GM18873 (cell line): ENCODE results near the gene FAM240B.

Experiments
- ATAC-seq: cut with Tn5 transposase; IDR thresholded peaks from one replicate; pipeline ENCODE4 v1.9.1; 2021; ENCODE audit warnings: mild to moderate bottlenecking, moderate library complexity, moderate number of reproducible peaks; ENCODE audit not compliant: unreplicated experiment, low FRiP score

Gene FAM240B

DNA sequence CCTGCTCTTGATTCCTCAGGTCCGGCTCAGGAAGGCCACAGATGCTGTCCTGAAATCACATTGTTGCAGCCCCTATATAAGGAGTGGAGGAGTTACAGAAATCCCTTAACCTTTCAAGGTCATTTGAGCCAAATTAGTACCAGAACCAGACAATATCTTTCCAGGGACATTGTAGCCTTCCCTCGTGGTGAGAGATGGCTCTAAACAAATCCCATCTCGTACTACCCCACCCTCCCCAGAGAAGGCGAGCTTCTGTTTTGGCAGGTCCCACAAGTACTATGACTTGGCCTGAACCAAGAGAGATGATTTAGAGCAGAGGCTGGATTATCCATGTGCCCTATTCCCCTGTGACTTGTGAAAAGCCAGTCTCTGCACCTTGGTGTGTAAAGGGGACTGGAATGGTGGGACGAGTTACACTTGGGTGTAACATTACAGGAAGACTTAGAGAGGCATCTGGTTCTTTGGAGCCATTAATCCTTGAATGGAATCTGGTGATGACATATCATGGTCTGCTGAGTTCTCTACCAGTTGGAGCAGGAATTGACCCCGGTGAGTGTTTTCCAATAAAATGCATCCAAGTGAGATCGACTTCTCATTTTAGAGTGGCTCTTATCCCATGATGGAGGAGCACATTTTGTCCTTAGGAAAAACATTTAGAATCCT lies at the start of gene FAM240B:
TSS of gene FAM240B (minus strand) at position 51 of the 663 bp plus-strand sequence. CDS start 16,134 bp downstream, outside the sequence.
- no peak for ATAC-seq

DNA sequence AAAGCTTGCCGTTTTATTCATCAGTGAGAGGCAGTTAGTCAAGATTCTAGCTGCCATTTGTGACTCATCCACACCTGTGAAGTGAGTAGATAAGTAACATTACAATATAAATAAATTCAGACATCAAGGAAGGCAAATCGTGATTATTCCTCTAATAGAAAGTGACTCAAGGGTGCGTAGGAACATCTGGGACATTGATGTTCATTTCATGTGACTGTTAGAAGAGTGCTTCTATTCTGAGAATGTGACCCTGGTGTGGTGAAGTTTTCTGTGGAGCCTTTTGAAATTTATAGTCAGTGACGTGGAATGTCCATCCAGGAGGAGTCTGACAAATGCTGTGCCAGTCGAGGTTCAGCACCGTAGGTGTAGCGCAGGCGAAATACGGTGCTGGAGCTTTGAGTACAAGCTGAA lies 48.4 kb upstream of the FAM240B start:
- no peak for ATAC-seq

DNA sequence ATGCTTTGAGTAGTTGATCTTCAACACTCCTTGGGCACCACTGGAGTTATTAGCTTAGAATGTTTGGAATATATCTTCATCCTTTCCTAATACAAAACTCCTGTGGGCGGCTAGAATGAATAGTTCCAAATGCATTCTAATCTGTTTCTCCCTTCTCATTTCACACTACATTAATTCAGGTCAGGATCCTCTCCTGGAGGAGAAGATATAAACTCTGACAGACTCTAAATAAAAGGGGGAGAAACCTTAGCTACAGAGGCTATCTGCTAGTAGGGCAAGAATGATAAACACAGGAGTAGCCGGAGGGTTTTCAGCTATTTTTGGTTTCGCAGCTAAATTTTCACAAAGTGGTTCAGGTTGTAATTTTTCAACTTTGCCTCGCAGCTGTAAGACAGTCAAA lies 45.2 kb upstream of the FAM240B start:
- ATAC-seq: no peak

DNA sequence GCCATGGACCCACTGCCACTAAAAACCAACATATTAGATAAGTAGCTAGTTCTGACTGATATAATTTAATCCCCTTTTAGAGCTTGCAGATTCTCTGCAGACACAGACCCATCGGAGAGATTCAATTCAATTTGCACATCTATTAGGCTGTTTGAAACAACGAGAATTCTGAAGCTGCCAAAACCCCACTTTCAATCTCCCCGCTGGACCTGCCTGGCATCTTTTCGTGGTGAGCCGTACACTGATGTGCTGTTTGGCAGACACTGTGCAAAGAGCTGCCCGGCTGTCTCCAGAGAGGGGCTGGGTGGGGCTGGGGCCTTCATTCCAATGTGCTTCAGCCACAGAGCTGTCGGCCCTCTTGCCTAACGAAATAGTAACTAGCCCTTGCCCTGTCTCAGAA lies 42.1 kb upstream of the FAM240B start:
- ATAC-seq: no peak

DNA sequence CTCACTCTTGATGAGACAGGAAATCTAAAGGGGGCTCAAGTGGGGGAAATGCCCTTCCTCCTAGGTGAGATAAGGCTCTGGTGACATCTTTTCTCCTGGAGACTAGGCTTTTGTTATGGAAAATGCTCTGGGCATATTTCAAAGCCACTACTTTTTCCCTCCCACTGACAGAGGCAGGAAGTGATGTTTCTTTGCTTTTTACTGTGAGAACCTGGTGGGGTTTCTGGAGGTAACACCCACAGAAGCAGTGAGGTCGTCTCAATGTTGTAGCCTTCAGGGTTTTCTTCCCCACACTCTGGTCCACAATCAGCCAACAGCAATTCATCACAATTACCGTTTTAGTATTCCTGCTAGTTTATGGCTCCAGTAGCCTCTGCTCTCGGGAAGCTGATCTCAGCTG lies 41.4 kb upstream of the FAM240B start:
- no peak for ATAC-seq

DNA sequence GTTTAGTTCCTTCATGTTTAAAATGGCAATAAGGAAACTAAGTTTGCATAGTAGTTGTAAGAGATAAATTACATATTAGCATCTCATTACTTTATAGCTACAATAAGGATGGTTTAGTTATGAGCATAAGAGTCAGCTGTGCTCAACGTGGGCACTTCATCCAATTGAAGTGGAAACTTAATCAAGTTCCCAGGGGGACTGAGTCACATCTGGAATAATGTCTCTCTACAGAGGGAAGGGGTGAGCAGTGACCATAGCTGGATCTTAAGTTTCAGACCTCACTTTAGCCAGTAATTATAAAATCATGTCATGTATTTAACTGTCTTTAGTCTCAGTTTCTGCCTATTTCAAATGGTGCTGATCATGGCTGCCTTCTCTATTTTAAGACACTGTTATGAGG lies 36.8 kb upstream of the FAM240B start:
- no peak for ATAC-seq

DNA sequence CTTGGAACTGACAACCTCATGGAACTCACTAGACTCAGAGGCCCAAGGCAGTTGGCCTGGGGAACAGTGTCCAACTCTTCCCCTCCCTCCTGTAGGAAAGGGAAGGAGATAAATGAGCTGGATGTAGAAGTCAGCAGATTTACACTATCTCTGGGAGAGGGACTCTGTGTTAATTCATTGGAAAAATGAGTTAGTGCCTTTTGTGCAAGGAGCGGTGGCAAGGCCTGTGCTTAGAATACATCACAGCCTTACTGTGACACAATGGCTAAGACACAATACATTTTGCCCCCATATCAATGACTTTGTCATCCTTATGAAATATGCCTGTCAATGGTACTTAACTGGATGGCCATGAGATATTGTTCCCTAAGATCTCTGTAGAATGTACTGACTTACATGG lies 28.0 kb upstream of the FAM240B start:
- no peak for ATAC-seq

DNA sequence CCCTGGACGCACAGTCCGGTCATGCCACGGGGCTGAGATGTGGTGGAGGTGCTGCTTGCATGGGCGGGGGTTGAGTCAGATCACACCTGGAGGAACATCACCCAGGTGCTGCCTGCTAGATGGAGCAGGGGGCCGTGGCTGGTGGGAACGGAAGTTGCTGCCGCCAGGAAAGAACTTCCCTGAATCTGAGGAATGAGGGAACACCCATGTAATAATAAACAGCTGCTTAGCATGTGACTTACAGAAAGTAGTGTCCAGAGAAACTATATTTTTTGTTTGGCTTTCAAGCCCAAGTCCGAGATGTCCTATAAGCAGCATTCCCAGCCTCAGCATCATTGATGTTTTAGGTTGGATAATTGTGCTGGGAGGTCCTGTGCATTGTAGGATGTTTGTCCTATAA lies 27.1 kb upstream of the FAM240B start:
- ATAC-seq: no peak

DNA sequence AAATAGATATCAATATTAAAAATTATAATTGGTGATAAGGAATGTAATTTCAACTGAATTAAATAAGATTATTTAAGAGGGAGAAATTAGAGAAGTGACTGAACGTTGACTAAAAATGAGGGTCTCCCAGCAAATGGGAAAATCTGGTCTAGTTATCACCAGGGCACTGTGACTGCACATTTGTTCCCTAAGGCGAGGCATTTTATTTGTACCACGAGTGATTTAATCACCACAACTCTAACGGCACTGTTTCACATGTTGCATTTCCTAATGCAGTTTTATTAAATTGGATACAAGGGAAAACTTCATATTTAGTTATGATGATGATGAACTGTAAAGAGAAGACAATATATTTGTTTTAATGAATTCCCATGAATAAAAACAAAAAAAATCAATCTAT lies 26.4 kb upstream of the FAM240B start:
- no peak for ATAC-seq

DNA sequence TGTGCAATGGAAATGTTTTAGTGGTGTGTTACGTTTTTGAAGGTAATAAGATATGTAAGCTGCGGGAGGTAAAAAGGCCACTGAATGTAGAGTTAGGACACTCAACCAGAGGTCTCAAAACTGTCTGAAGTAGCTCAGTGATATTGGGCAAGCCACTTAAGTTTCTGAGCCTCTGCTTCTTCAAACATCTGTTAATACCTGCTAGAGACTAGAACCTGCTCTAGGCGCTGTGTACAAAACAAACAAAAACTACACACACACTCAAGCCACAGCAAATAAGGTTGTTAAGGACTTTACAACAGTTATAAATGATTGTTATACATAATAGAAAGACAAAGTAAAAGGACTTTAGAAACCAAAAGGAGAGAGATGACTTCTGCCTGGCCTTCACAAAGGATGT lies 24.6 kb upstream of the FAM240B start:
- no peak for ATAC-seq

DNA sequence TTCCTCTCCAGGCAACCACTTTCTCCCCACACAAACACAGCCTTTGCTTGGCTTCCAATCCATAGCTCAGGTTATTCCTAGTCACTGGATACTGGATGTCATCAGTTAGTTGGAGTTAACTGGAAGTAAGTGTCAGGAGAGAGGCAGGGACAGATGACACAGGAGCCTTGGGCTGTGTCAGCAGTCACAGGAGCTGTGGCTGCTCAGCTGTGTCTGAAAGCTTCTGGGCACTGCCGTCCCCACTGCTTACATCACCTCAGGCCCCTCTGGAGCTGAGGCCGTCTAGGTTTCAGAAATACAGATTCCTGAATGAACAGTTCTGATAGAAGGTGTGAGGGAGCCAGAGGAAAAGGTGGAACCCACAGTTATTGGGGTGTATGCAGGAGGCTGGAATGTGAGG lies 17.3 kb upstream of the FAM240B start:
- ATAC-seq: no peak

DNA sequence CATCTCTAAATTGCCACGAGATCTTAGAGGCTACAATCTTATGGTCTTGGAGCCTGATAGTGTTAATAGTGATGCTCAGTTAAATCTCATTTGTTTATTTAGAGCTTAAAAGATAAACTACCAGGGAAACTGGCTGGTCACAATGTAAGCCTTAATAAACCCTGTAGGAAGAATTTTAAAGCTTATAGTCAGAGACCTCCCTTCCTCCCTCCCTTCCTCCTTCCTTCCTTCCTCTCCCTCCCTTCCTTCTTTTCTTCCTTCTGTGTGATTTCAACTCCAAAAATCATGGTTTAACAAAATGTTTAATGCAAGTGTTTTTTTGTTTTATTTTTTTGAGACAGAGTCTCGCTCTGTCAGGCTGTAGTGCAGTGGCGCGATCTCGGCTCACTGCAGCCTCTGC lies 14.9 kb upstream of the FAM240B start:
- no peak for ATAC-seq

DNA sequence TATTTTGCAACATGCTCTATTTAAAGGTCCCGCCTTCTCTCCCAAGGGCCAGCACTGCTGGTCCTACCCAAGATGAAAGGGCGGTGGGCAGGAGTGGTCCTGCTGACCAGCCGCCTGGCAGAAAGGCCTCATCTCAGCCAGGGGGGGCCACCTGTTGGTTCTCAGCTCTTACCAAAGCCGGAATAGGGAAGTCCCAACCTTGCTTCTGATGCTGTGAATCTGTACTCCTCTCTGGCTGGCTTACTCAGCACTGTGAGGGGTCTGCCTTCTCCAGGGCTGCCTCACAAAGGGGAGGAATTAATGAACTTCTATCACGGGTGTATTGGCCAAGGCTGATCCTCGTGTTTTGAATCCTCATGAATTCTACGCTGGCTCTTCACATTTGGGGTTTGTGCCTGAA lies 13.6 kb upstream of the FAM240B start:
- ATAC-seq: no peak

DNA sequence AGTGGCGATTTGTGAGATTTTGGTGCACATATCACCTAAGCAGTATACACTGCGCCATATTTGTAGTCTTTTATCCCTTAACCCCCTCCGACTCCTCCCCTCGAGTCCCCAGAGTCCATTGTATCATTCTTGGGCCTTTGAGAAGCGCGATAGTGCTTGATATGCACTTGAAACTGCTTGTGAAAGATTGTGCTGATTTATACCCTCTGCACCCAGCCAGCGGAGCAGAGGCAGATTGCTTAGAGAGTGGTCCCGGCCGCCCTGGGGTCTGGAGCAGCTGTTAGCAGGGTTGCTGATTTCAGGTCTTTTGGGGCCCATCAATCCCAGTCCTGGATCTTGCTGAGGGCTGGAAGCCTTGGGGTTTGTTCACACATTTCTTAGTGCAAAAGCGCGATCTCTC lies 13.0 kb upstream of the FAM240B start:
- ATAC-seq: no peak

DNA sequence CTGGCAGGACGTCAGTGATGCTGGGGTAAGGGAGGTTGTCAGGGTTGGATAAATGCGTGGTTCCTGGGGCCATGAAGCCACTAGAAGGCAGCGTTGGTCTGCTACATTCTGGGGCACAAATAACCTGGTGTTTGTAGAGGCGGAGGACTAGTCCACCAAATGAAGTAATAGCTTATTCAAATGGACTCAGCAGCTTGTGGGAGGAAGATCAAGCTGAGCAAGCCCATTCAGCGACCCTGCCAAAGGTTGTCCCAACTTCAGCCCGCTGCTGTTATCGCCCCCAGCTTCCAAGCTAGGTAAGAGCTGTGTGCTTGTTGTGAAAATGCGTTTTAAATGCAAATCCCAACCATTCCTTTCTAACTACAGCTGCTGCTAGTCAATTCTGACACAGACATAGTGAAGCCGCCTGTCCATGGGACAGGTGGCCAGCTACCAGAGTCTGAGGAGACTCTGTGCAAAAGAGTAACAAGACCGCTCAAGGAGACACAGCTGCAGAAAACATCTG lies 7.6 kb upstream of the FAM240B start:
- ATAC-seq: no peak

DNA sequence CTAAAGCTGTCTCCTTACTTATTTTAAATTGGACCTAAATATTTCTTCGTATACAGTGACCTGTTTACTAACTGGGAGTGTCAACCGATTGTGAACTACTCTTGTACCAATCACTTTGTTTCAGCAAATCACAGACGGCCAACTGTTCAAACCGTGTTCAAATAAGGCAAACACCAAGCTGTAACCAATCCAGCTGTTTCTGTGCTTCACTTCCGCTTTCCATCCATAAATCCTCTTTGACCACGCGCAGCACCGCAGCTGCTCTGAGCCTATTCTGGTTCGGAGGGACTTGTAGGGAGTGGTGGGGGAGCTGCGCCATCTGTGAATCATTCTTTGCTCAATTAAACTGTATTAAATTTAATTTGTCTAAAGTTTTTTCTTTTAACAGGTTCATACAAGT lies 4.8 kb upstream of the FAM240B start:
- ATAC-seq: no peak

DNA sequence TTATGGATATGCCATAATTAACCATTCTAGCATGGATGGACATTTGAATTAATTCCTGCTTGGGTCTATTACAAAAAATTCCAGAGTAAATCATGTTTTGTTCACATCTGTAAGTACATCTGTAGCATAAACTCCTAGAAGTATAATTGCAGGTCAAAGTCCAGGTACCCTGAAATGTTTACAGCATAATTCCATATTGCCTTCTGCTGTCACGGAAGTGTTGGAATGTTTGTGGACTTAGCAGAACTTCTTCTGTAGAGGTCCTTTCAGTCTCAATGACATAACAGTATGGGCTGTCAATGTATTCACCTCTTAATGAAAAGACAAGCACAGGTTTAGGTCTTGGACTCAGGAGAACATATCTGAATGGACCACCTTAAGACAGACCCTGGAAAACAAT lies 1.8 kb downstream of the FAM240B start:
- no peak for ATAC-seq

DNA sequence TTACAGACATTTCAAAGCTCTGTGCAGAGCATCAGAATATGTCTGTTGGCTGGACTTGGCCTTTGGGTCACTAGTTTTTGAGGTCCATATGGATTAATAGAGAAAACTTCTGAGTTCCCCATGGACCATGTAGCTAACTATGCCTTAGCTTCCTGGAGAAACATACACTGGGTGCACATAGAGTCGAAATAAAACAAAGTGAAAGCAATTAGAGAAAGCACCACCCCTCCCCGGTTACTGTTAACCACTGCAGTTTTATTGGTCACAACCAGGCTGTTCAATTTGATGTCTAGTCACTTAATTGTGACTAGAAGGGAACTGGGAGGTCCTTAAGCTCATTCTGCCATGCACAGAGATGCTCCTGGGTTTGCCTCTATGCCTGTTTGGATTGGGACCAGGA lies 4.2 kb downstream of the FAM240B start:
- ATAC-seq: no peak

DNA sequence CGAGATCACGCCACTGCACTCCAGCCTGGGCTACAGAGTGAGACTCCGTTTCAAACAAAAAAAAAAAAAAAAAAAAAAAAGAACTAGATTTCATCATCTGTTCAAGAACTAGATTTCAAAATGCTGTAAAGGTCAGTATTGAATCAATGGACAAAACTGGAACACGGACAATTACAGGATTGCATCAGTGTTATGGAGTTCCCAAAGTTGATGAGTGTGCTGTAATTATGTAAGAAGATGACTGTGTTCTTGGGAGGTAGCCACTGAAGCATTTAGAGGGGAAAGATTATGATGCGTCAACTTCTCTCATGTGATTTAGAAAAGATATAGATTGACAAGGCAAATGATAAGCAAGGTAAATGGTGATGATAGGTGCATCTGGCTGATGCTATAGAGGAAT lies 6.5 kb downstream of the FAM240B start:
- ATAC-seq: no peak

DNA sequence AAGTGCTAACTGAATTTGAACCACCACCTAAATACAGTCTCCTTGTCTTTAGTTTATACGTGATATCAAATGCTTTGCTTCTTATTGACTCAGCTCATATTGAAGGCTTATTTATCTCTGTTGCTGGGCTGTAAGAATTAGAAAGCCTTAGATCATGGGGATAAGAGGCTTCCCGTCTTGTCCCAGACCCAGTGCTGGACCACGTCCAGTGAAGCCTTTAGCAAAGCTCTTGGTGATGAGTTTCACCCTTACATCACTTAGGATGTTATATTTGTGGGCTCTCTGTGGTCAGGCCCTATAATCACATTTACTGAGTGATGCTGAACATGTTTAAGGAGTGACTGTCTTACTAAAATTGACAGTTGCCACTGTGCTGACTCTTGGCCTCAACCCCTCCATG lies 11.2 kb downstream of the FAM240B start:
- ATAC-seq: no peak

DNA sequence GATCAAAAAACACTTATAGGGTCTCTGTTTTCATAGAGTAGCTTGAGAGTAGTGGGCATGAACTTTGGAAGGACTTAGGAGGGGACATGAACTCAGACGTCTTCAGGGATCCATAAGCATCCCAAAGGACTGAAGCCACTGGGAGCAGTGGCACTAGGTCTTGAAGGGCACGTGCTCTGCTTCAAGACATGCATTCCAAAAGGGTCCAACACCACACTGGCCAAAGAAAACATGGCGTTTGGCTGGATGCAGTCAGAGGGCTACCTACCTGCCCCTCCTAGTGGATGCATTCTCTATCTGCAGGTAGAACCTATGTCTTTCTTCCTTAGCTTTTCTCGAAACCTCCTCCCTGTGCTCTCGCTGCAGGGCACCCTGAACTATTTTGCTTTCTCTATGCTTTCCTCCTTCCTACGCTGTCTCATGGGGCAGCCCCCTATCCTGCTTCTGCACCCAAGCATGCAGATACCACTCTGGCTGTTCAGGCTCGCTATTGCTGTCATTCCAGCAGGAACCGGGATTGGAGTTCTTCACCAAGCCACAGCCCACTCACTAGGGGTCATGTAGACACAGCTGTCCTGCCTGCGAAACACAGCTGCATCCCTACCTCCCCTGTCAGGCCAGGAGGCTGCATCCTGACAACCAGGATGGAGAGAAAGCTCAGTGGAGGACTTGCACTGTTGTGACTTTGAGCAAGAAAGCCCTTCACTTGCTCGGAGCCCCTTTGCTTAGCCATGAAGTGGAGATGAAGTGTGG lies 11.9 kb downstream of the FAM240B start:
- no peak for ATAC-seq

DNA sequence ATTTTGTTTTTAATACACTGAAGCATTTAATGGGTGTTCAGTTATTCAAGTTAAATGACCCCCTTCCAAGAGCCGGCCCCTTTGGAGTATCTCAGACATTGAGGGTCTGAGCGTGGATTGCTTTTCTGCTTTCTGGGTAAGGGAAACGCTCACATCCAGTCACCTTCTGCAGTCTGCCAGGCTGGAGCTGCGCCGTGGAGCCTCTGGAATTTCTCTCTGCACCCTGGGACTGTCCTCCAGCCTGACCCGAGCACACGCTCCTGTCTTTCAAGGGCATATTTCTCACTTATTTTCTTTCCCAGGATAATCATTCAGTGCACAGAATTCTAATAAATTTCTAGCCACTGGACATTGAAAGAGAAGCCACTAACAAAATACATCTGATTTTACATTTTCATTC lies 13.4 kb downstream of the FAM240B start:
- no peak for ATAC-seq
